HG03457 (cell line): Measurements from ENCODE around the gene DELE1.
"Not testable (repeated sequence)": the region's sequence is repeated elsewhere in the genome, so short reads cannot be mapped to it uniquely, and the experiment has no call there.

Experiments
- ATAC-seq: cut with Tn5 transposase; IDR thresholded peaks from one replicate; pipeline ENCODE4 v1.9.1; 2021; ENCODE audit warnings: moderate number of reproducible peaks; ENCODE audit not compliant: unreplicated experiment

The DELE1 gene

DNA sequence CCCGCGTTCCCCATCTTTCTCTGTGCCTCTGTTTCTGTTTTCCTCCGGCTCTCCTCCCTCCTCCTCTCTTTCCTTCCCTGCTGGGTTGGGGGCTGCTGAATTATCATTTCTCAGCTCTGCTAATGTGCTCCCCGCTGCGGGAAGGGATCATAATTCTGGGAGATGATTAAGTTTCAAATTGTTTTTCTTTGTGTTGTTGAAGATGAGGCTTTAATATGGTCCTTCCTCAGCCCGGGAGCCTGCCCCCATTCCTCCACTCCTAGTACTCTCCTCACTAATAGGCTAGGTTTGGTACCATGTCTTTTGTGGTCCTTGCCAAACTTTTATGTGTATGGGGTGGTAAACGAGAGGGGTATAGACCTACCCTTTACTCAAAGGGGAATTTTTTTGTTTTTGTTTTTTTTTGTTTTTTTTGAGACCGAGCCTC, 39.8 kb upstream of the DELE1 start:
- no peak for ATAC-seq

DNA sequence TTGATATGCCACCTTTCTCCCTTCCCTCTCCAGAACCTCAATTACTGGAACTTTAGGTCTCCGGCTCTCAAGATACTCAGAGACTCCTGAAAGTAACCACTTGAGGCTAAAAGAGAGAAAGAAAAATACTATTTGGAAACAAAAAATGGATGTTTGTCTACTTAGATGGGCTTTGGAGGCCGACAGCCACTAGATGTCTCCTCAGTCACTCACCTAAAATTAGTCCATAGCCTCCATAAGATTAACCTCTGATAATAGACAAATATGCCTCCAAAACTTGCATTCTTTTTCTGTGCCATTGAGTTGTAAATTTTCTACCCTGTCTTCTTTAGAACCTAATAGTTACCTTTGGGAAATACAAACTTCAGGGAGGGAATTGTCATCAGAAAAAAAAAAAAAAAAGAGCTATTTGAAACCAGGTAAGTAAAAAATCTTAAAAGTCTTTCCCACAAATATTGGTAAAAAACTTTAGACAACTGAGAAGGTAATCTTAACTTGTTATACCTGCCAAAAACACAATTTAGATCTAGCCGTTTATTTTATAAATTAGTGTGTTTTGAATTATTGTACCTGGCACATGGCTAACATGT, 34.3 kb upstream of the DELE1 start:
- ATAC-seq: no peak

DNA sequence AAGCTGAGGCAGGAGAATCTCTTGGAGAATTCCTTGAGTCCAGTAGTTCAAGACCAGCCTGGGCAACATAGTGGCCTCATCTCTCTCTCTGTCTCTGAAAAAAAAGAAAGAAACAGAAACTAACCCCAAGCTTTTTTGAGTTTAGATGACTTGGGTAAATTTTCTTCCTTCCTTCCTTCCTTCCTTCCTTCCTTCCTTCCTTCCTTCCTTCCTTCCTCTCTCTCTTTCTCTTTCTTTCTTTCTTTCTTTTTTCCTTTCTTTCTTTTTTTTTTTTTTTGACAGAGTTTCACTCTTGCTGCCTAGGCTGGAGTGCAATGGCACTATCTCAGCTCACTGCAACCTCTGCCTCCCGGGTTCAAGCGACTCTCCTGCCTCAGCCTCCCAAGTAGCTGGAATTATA, 33.2 kb upstream of the DELE1 start:
- ATAC-seq: not testable (repeated sequence)

DNA sequence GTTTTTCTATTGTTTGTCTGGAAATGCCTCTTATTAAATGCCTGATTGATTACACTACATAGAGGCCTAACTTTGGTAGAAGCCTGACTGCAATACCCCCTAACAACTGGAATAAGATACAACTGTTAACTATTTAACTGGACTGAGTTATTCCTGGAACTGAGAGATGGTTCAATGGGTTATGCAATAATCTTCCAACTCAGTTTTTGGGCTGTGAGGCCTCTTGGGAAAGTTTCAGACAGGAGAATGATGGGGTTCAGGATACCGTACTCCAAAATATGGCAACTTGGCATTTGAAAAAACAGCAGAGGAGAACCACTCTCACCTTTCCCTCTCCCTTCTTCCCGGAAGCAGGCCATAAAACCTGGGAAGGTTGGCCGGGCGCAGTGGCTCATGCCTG, 26.2 kb upstream of the DELE1 start:
- ATAC-seq: no peak

DNA sequence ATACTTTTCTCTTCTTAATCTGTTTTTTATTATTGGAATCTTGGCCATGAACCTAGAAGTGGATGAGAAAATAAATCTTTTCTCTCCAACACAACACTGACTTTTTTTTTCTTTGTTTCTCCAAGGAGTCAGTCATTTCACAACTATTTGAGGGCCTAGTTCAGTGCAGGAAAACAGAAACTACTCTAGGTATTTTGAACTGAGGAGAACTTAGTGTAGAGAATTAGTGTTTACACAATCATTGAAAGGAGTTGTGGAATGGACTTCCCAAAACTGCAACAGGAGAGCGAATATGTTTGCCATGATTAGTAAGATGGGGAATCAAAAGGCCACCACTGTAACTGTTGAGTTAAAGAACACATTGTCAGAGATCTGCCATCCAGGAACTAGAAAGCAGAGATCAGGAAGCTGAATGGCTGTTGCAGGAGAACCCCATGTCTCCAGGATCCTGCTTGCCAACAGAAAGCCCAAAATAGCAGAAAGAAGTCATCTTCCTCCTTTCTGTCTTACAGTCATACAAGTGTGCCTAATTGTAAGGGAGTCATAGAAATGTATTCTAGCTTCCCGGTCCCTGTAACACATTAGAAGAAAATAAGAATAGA, 25.1 kb upstream of the DELE1 start:
- ATAC-seq: no peak

DNA sequence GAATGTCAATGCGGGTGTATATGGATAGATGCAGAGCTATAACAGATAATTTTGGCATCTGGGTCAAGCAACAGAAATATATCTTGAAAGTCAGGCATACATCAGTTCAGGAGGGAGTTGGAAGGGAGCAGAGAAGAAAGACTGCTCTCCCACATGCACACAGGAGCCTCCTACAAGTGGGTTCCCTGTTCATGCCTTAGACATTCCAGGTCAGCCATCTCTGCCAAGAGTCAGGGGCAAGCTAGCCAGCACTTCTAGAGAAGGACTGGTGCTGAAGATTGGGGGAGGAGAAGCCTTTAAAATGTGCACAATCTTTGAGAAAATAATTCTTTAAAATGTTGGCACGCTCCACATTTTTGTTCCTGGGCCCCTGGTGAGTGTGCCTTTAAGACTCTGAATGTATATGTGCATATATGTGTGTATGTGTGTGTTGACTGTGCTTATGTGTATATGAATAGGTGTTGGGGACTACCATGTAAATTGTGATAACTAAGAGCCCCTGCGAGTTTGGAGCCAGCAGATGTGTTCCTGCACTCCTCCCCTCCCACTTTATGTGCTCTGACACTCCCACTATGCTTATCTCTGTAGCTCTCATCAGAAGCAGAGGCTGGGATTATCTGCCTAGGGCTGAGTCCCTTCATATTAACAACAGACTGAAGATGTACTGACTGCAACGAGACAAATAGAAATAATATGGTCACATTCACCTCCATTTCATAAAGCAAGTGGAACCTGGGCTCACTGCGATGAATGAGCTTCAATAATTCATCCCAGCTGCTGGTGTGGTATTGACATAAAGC, 21.5 kb upstream of the DELE1 start:
- ATAC-seq: no peak

DNA sequence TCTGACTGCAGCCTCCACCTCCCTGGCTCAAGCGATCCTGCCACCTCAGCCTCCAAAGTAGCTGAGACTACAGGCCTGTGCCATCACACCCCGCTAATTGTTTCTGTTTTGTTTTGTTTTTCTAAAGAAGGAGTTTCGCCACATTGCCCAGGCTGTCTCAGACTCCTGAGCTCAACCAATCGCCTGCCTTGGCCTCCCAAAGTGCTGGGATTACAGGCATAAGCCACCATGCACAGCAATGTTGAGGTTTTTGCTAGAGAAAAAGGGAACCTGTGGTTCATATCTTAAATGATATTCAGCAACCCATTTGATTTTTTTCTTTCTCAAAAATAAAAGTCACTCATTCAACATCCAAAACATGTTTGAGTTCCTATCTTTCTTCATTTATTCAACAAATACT, 20.4 kb upstream of the DELE1 start:
- no peak for ATAC-seq

DNA sequence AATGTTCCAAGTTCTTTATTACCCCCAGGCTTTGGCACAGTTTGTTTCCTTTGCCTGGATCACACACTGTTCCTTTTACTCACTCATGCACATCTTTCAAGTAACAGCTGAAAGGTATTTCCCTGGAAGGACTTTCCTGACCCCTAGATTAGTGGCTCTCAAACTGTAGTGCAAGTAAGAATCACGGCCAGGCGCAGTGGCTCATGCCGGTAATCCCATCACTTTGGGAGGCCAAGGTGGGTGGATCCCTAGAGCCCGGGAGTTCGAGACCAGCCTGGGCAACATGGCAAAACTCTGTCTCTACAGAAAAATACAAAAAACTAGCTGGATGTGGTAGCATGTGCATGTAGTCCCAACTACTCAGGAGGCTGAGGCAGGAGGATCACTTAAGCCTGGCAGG, 19.1 kb upstream of the DELE1 start:
- no peak for ATAC-seq

DNA sequence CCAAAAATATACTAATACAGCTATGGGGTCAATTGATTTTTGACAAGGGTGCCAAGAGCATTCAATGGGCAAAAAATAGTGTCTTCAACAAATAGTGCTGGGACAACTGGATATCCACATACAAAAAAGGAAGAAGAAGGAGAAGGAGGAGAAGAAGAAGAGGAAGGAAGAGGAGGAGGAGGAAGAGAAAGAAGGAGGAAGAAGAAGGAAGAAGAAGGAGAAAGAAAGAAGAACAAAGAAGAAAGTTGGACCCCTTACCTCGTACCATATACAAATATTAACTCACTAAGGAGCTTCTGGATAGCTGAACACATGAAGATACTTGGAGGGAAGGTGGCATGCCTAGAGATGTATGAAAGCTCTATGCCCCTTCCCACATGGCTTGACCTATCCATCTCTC, 17.2 kb upstream of the DELE1 start:
- ATAC-seq: no peak

DNA sequence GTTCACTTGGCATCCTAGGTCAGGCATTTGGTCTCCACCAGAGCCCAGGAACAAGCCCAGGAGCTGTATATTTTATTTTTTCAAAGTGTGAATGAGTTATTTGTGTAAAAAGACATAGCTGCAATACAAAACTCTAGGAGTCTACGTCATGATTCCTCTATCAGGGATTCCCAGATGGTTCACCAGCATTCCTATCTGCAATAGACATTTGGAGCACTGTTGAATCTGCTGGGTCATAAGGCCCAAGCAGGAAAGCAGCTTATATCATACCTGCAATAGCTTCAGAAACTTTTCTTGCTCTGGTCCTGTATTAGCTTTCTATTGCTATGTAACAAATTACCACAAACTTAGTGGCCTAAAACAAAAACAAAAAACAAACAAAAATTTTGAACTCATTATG, 16.7 kb upstream of the DELE1 start:
- no peak for ATAC-seq

DNA sequence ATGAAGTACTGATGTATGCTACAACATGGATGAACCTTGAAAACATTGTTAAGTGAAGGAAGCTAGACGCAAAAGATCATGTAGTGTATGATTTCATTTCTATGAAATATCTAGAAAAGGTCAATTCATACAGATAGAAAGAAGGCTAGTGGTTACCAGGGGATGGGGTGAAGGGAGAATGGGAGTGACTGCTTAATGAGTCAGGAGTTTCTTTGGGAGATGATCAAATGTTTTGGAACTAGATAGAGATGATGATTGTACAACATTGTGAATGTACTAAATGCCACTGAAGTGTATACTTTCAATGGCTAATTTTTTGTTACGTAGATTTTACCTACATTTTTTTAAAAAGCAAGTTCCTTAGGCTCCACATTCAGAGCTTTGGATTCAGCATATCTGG, 14.9 kb upstream of the DELE1 start:
- ATAC-seq: no peak

DNA sequence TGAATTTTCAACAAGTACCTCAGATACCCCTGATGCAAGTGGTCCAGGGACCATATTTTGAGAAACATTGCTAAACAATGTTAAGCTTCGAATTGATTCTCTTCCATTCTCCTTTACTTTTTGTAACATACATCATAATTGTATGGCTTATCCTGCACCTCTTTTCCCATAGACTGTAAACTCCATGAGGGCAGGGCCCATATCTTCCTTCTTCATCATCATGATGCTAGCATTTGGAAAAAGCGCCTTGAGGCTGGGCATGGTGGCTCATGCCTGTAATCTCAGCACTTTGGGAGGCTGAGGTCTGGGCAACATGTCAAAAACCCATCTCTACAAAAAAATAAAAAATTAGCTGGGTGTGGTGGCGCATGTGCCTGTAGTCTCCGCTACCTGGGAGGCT, 14.5 kb upstream of the DELE1 start:
- ATAC-seq: no peak

DNA sequence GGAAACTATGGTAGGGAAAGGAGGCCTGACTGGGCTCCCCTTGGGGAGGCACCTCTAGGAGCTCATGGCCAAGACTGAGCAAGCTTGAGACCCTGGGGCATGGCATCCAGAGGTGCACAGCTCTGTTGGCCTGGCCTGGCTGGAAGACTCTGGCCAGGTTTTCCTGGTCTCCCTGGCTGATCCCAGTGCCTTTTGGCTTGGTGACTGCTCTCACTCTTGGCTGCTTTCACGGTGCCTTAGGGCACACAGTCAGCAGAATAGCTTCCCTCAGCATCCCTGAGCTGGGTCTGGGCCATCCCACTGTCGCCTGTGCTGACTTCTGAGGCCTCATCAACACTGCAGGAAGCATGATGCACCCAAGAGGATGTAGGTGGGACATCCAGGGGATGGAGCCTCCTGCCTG, 13.4 kb upstream of the DELE1 start:
- ATAC-seq: no peak

DNA sequence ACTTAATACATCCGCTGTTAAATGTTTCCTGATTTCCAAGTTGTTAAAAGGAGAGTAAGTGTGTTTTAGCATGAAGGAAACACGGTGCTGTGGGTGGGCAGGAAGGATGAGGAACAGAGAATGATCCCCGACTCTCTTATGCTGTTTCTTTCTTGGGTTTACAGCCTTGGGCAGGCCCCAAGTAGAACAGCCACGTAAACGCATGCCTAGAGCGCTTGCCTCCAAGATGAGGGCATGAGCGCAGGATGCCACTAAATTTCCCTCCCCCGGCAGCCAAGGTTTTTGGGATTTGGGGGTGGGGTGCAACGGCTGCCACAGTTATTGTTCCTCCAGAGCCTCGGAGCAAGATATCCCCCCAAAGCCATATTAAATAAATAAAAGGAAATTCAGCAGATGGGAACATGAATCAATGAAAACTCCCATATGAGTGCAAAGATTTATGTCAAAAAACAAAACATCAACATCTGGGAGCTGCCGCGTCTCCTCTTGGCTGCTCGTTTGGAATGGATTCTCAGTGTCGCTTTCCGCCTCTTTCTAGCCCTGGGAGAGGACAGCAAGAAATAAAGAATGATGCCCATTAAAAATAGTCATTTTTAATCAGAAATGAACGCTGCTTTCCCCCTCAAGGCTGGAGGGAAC, 10.0 kb upstream of the DELE1 start:
- no peak for ATAC-seq

DNA sequence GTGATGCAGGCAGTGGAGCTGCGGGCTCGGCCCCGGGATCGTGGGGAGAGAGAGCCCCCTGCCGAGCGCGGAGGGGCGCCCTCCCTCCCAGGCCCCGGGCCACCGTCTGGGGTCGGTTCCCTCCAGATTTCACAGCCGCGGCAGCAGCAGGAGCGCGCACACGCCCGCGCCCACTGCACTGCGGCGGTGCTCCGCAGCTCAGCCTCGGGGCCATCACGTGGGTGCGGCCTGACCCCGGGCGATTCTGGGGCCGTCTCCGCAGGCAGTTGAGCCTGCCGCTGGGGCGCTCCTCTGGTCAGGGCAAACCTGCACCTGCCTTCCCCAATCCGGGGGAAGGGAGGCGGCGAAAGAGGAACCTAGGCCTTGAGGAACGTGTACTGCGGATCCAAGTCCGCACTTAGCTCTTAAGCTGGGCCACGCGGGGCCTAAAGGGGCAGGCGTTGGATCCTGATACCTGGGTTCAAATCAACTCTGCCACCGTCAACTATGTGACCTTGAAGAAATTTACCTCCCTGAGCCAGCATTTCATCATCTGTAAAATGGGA, 9.4 kb upstream of the DELE1 start:
- no peak for ATAC-seq

DNA sequence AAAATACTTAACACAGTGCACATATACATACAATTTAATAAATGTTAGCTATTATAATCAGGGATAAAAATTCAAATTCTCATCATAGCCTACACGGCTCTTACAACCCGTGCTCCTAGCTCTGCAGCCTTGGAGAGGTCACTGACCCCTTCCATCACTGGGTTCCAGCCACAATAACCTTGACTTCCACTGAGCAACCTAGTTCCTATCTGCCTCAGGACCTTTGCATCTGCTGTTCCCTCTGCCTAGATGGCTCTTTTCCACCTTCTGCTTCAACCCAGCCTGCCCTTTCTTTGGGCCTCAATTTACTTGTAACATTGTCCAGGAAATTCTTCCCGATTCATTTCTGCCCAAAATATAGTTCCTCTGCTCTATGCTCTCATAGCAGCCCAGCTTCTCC, 8.9 kb upstream of the DELE1 start:
- ATAC-seq: no peak

DNA sequence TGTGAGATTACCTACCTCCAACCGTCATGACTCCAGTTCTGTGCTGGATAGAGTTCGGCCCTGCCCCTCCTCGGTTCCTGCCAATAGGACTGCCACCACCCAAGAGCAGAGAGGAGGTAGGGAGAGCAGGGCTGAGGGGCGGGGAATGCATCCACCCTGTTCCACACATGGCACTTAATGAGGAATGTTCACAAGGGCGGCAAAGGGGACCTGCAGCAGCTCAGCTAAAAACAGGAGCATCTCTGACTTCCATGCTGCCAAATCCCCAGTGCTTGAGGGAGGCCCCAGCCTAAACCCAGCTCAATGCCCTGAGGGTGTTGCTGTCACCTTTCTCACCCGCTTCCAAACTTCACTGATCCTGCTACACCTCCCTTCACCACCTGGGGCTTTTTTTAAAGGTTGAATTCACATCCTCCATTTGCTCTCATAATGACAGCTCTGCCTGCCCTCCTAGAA, 7.8 kb upstream of the DELE1 start:
- no peak for ATAC-seq

DNA sequence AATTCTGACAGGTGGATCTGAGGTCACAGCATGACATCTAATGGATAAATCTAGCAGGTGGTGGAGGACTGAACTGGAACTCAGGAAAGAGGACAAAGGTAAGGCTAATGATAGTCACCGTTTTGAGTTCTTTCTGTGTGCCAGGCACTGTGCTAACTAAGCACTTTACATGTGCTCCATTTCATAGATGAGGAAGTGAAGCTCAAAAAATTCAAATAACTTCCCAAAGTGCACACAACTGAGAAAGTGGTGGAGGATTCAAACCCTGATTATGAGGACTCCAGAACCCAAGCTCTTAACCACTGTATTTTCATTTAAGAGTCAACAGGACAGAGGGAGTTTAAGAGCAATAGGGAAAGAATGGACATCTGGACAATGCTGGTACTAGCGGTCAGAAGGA, 7.1 kb upstream of the DELE1 start:
- ATAC-seq: no peak

DNA sequence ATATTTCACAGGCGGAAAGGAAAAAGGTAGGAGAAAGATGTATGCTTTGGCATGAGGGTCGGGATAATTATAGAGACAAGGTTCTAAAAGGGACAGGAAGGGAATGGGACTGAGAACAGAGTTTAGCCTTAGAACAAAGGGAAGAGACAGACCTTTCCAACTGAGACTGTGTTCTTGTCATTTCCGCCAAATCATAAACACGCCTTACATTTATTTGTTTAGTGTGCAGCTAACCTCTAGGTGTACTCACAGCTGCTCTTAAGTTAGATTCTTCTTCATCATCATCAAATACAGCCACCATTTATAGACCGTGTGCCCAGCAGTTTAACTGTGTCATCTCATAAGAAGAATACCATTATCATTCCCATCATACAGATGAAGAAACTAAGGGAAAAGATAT, 5.9 kb upstream of the DELE1 start:
- no peak for ATAC-seq

DNA sequence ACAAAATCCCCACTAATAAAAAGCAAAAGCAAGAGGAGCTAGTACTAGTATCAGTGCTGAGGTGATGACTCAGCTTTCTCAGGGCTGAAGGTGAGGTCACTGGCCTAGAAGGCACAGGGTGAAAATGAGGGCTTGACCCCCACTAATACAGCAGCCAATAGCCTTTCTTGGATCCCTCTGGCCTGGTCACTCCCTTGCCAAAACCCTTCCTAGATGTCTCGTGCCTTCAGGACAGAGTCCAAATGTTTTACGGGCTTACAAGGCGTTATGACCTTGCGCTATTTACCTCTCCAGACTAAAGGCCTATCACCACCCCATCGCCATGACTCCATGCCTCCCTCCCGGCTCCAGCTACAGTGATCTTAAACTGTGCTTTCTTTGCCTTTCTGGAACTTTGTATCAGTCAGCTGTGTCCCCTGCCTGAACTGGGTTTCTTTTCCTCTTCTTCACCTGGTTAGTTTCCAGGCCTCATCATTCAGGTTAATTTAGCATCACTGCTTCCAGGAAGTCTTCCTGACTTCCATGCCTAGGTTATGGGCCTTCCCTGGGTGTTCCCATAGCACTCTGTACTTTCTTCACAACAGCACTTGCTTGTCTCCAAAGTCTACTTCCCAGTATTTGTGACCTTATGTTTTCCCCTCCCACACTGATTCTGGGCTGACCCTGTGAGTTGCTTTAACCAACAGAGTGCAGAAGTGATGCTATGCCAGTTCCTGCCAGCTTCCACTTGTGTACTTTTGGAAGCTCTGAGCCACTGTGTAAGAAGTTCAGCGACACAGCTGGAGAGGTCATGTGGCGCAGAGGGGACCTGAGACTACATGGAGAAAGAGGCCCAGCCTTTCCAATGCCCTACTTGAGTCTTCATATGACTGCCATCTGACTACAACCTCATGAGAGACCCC, 4.2 kb upstream of the DELE1 start:
- ATAC-seq: no peak

DNA sequence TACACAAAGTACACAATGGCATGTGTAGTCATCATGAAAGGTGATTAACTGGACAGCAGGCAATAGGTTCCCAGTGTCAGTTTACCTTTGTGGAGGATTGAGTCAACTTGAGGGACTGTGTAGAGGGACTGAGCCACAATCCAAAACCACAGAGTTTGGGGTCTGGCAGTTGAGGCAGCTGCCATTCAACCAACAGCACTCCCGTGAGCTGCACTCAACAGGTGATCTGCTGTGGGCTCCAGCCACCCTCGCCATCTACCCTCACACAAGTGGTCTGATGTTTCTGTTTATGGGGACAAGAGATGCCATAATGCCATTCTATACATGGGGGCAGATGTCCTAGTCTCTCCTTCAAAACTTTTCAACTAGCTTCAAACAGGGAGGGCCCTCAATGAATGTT, 2.9 kb upstream of the DELE1 start:
- no peak for ATAC-seq
